NCI-H524 (cell line): ENCODE measurements around the gene CAPN5.

Experiments
- DNase-seq, 2 experiments: peaks; one replicate each; lab custom pipeline; 2025; lab: John Stamatoyannopoulos, UW

The CAPN5 gene

GRCh38 chr11:77118971-77119370, 52.2 kb downstream of the CAPN5 start:
- no peak for DNase-seq

GRCh38 chr11:77119531-77119936, 52.8 kb downstream of the CAPN5 start:
- no peak for DNase-seq

GRCh38 chr11:77120571-77120970, 53.8 kb downstream of the CAPN5 start:
- DNase-seq = no peak

- DNase-seq = no peak
Measured at GRCh38 chr11:77121096-77121640, 54.4 kb downstream of the CAPN5 start.

- DNase-seq = no peak
Measured at GRCh38 chr11:77121876-77122575, 55.3 kb downstream of the CAPN5 start.

- no peak for DNase-seq
Measured at GRCh38 chr11:77122576-77123212, 55.9 kb downstream of the CAPN5 start.

- no peak for DNase-seq
Measured at GRCh38 chr11:77123591-77123990, 56.8 kb downstream of the CAPN5 start.

- no peak for DNase-seq
Measured at GRCh38 chr11:77124041-77124440, 57.3 kb downstream of the CAPN5 start.

GRCh38 chr11:77124488-77124887, 57.7 kb downstream of the CAPN5 start:
- no peak for DNase-seq

- no peak for DNase-seq
Measured at GRCh38 chr11:77125191-77125590, 58.4 kb downstream of the CAPN5 start.

GRCh38 chr11:77125695-77126094, 58.9 kb downstream of the CAPN5 start:
- no peak for DNase-seq

GRCh38 chr11:77126156-77126775, 59.5 kb downstream of the CAPN5 start:
- DNase-seq = no peak

GRCh38 chr11:77126861-77127234, 60.1 kb downstream of the CAPN5 start:
- no peak for DNase-seq

- peak; percentile 63 to 82 for DNase-seq
Measured at GRCh38 chr11:77127235-77127911, 60.6 kb downstream of the CAPN5 start.

- peak; percentile 43 to 81 for DNase-seq
Measured at GRCh38 chr11:77127920-77128691, 61.3 kb downstream of the CAPN5 start, which contains the start of gene MYO7A. TSS of gene MYO7A (plus strand) at chr11:77128246. CDS start at chr11:77130635, 2,389 bp downstream.

GRCh38 chr11:77129069-77129841, 62.5 kb downstream of the CAPN5 start:
- DNase-seq = no peak

- DNase-seq = no peak
Measured at GRCh38 chr11:77129842-77130756, 63.3 kb downstream of the CAPN5 start.

- no peak for DNase-seq
Measured at GRCh38 chr11:77130763-77131513, 64.2 kb downstream of the CAPN5 start.

GRCh38 chr11:77131560-77131959, 64.8 kb downstream of the CAPN5 start:
- no peak for DNase-seq
